ENCODE results near the gene PSPC1. TPM values are rescaled to one million over a fixed set of nuclear protein-coding genes. Genes with fewer than 3 reads are reported as not detected.

The PSPC1 gene
- total and polyA plus RNA-seq, 4 donors = 17.7 to 61.3 (median 37.3) TPM

GRCh38 chr13:19673473-19674430 lies 109.0 kb downstream of the PSPC1 start:
- peaks cover 6 to 8% of the 10 kb centered on the region in 2 donors for H3K36me3 ChIP-seq (ENCODE audit: control insufficient read depth in 1 of 2, insufficient read depth in 2 of 2, low read length in 1 of 2)
- no peaks in the 10 kb centered on the region for H3K27me3 ChIP-seq (ENCODE audit: control insufficient read depth in 1 of 2, insufficient read depth in 2 of 2, low read length in 1 of 2)
- DNase-seq (no peak), ATAC-seq (ENCODE audit: low FRiP score) (no peak)
- WGBS, 2 donors = 68 to 70% methylated on average over 11 of the region's 11 CpGs
- H3K9me3 ChIP-seq (ENCODE audit: control insufficient read depth, low read length) = no peaks in the 10 kb centered on the region
- H3K4me3 ChIP-seq (ENCODE audit: low read length in 2 of 2) = no peak overlapping the region
- H3K4me1 ChIP-seq (ENCODE audit: control insufficient read depth in 1 of 2, insufficient read depth in 2 of 2, low read length in 2 of 2) = no peaks in the 10 kb centered on the region
- no peak overlapping the region for H3K27ac ChIP-seq (ENCODE audit: low read depth in 1 of 2, low read length in 2 of 2)
- intact Hi-C loops (cut with DNase I) = no loop called here

- Histone ChIP-seq H3K27ac (ENCODE audit: low read depth in 1 of 2, low read length in 2 of 2) (no peak overlapping the region), H3K27me3 (ENCODE audit: control insufficient read depth in 1 of 2, insufficient read depth in 2 of 2, low read length in 1 of 2) (no peaks in the 10 kb centered on the region), H3K9me3 (ENCODE audit: control insufficient read depth, low read length) (no peaks in the 10 kb centered on the region), H3K4me3 (ENCODE audit: low read length in 2 of 2) (no peak overlapping the region), H3K4me1 (ENCODE audit: control insufficient read depth in 1 of 2, insufficient read depth in 2 of 2, low read length in 2 of 2) (no peaks in the 10 kb centered on the region), H3K36me3 (ENCODE audit: control insufficient read depth in 1 of 2, insufficient read depth in 2 of 2, low read length in 1 of 2) (peaks cover 6 to 8% of the 10 kb centered on the region in 2 donors)
- intact Hi-C loops (cut with DNase I) = no loop called here
- ATAC-seq (ENCODE audit: low FRiP score) (no peak), DNase-seq (no peak)
- 61 to 68% methylated on average over 5 of the region's 5 CpGs for WGBS, 2 donors
Observed at GRCh38 chr13:19672990-19673389, 109.8 kb downstream of the PSPC1 start.

- H3K4me1 ChIP-seq (ENCODE audit: control insufficient read depth in 1 of 2, insufficient read depth in 2 of 2, low read length in 2 of 2) = no peaks in the 10 kb centered on the region
- DNase-seq = no peak
- no peak for ATAC-seq (ENCODE audit: low FRiP score)
- intact Hi-C loops (cut with DNase I) = no loop called here
- H3K9me3 ChIP-seq (ENCODE audit: control insufficient read depth, low read length) = no peaks in the 10 kb centered on the region
- H3K36me3 ChIP-seq (ENCODE audit: control insufficient read depth in 1 of 2, insufficient read depth in 2 of 2, low read length in 1 of 2) = peaks cover 8% of the 10 kb centered on the region in 2 donors
- no peak overlapping the region for H3K4me3 ChIP-seq (ENCODE audit: low read length in 2 of 2)
- no peak overlapping the region for H3K27ac ChIP-seq (ENCODE audit: low read depth in 1 of 2, low read length in 2 of 2)
- 45 to 51% methylated on average over 3 of the region's 3 CpGs for WGBS, 2 donors
- H3K27me3 ChIP-seq (ENCODE audit: control insufficient read depth in 1 of 2, insufficient read depth in 2 of 2, low read length in 1 of 2) = no peaks in the 10 kb centered on the region
Observed at GRCh38 chr13:19670147-19670546, 112.6 kb downstream of the PSPC1 start.

GRCh38 chr13:19668778-19669177 lies 114.0 kb downstream of the PSPC1 start:
- intact Hi-C loops (cut with DNase I) = no loop called here
- Histone ChIP-seq H3K36me3 (ENCODE audit: control insufficient read depth in 1 of 2, insufficient read depth in 2 of 2, low read length in 1 of 2) (peaks cover 5 to 7% of the 10 kb centered on the region in 2 donors), H3K27me3 (ENCODE audit: control insufficient read depth in 1 of 2, insufficient read depth in 2 of 2, low read length in 1 of 2) (no peaks in the 10 kb centered on the region), H3K9me3 (ENCODE audit: control insufficient read depth, low read length) (no peaks in the 10 kb centered on the region), H3K4me1 (ENCODE audit: control insufficient read depth in 1 of 2, insufficient read depth in 2 of 2, low read length in 2 of 2) (no peaks in the 10 kb centered on the region), H3K4me3 (ENCODE audit: low read length in 2 of 2) (no peak overlapping the region), H3K27ac (ENCODE audit: low read depth in 1 of 2, low read length in 2 of 2) (no peak overlapping the region)
- ATAC-seq (ENCODE audit: low FRiP score) (no peak), DNase-seq (no peak)
- WGBS, 2 donors = 87 to 88% methylated on average over 9 of the region's 9 CpGs

GRCh38 chr13:19665427-19665859 lies 117.3 kb downstream of the PSPC1 start:
- Histone ChIP-seq H3K4me3 (ENCODE audit: low read length in 2 of 2) (no peak overlapping the region), H3K27me3 (ENCODE audit: control insufficient read depth in 1 of 2, insufficient read depth in 2 of 2, low read length in 1 of 2) (no peaks in the 10 kb centered on the region)
- intact Hi-C loops (cut with DNase I) = no loop called here

GRCh38 chr13:19664481-19665230 lies 118.1 kb downstream of the PSPC1 start:
- Histone ChIP-seq H3K4me3 (ENCODE audit: low read length in 2 of 2) (no peak overlapping the region), H3K4me1 (ENCODE audit: control insufficient read depth in 1 of 2, insufficient read depth in 2 of 2, low read length in 2 of 2) (no peaks in the 10 kb centered on the region), H3K36me3 (ENCODE audit: control insufficient read depth in 1 of 2, insufficient read depth in 2 of 2, low read length in 1 of 2) (peaks cover 4 to 5% of the 10 kb centered on the region in 2 donors), H3K9me3 (ENCODE audit: control insufficient read depth, low read length) (no peaks in the 10 kb centered on the region), H3K27ac (ENCODE audit: low read depth in 1 of 2, low read length in 2 of 2) (no peak overlapping the region), H3K27me3 (ENCODE audit: control insufficient read depth in 1 of 2, insufficient read depth in 2 of 2, low read length in 1 of 2) (no peaks in the 10 kb centered on the region)
- WGBS, 2 donors = 82 to 84% methylated on average over 14 of the region's 14 CpGs
- intact Hi-C loops (cut with DNase I) = no loop called here
- ATAC-seq (ENCODE audit: low FRiP score) (no peak), DNase-seq (no peak)

More at GRCh38 chr13:19665427-19665859, 117.3 kb downstream of the PSPC1 start:
- no peak for ATAC-seq (ENCODE audit: low FRiP score)
- Histone ChIP-seq H3K4me1 (ENCODE audit: control insufficient read depth in 1 of 2, insufficient read depth in 2 of 2, low read length in 2 of 2) (no peaks in the 10 kb centered on the region), H3K27ac (ENCODE audit: low read depth in 1 of 2, low read length in 2 of 2) (no peak overlapping the region), H3K36me3 (ENCODE audit: control insufficient read depth in 1 of 2, insufficient read depth in 2 of 2, low read length in 1 of 2) (peaks cover 7 to 8% of the 10 kb centered on the region in 2 donors), H3K9me3 (ENCODE audit: control insufficient read depth, low read length) (no peaks in the 10 kb centered on the region)
- DNase-seq = no peak
- WGBS, 2 donors = 80 to 81% methylated on average over 14 of the region's 14 CpGs

GRCh38 chr13:19663416-19663979 lies 119.2 kb downstream of the PSPC1 start:
- H3K9me3 ChIP-seq (ENCODE audit: control insufficient read depth, low read length) = no peaks in the 10 kb centered on the region
- H3K36me3 ChIP-seq (ENCODE audit: control insufficient read depth in 1 of 2, insufficient read depth in 2 of 2, low read length in 1 of 2) = peaks cover 3 to 5% of the 10 kb centered on the region in 2 donors
- no peak overlapping the region for H3K4me3 ChIP-seq (ENCODE audit: low read length in 2 of 2)
- DNase-seq (no peak), ATAC-seq (ENCODE audit: low FRiP score) (no peak)
- no peaks in the 10 kb centered on the region for H3K4me1 ChIP-seq (ENCODE audit: control insufficient read depth in 1 of 2, insufficient read depth in 2 of 2, low read length in 2 of 2)
- no peak overlapping the region for H3K27ac ChIP-seq (ENCODE audit: low read depth in 1 of 2, low read length in 2 of 2)
- intact Hi-C loops (cut with DNase I) = no loop called here
- 83 to 84% methylated on average over 13 of the region's 13 CpGs for WGBS, 2 donors
- no peaks in the 10 kb centered on the region for H3K27me3 ChIP-seq (ENCODE audit: control insufficient read depth in 1 of 2, insufficient read depth in 2 of 2, low read length in 1 of 2)

- peaks cover 3 to 4% of the 10 kb centered on the region in 2 donors for H3K36me3 ChIP-seq (ENCODE audit: control insufficient read depth in 1 of 2, insufficient read depth in 2 of 2, low read length in 1 of 2)
- ATAC-seq (ENCODE audit: low FRiP score) = no peak
- no peak overlapping the region for H3K27ac ChIP-seq (ENCODE audit: low read depth in 1 of 2, low read length in 2 of 2)
Observed at GRCh38 chr13:19661561-19661960, 121.2 kb downstream of the PSPC1 start.

More at GRCh38 chr13:19661561-19661960, 121.2 kb downstream of the PSPC1 start:
- intact Hi-C loops (cut with DNase I) = no loop called here
- Histone ChIP-seq H3K9me3 (ENCODE audit: control insufficient read depth, low read length) (no peaks in the 10 kb centered on the region), H3K4me1 (ENCODE audit: control insufficient read depth in 1 of 2, insufficient read depth in 2 of 2, low read length in 2 of 2) (no peaks in the 10 kb centered on the region), H3K27me3 (ENCODE audit: control insufficient read depth in 1 of 2, insufficient read depth in 2 of 2, low read length in 1 of 2) (no peaks in the 10 kb centered on the region), H3K4me3 (ENCODE audit: low read length in 2 of 2) (no peak overlapping the region)
- DNase-seq = no peak
- 91 to 94% methylated on average over 15 of the region's 15 CpGs for WGBS, 2 donors
